Stimulated activated naive CD4-positive, alpha-beta T cell treated with Interleukin-2 at 50 U/mL for 16 hours (primary cell): ENCODE measurements around the gene E2F3.
"Not testable (repeated sequence)": the region's sequence is repeated elsewhere in the genome, so short reads cannot be mapped to it uniquely, and the experiment has no call there.

ENCODE experiments used
- DNase-seq: peaks from one replicate; lab custom pipeline; 2025; lab: John Stamatoyannopoulos, UW

E2F3 gene

DNA sequence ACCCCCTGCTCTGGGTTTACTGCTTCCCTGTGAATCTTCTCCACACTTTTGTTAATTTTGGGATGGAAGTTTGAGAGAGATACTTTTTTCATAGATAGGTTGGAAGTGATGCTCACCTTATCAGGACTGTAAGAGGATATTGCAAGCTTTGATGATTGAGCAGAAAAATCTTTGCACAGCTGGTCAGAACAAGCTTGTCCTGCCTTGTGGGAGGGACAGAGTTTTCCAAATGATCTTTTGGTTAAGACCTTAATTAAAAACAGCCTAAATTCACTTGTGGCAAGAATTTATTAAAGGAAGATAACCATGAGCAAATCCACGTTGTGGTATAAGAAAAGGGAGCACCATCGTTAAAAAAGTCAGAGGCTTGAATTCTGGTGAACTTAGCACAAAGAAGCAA is 32.2 kb downstream of the E2F3 start:
- no peak for DNase-seq

DNA sequence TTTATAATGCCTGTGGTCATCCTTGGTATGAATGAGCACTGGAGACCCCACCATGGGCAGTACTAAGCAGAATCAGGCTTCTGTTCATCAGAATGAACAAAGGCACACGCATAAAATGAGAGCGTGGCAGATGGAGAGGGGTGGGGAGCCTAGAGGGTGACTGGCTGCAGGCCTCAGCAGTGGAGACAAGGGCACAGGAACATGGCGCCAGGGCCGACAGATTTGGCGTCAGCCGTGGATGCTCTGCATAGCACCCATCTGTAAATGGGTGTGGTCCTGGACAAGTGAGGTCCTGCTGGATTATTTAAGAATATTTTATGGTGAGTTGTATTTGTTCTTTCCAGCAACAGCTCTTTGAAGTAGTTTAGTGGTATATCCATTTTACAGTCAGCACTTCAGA is 33.1 kb downstream of the E2F3 start:
- no peak for DNase-seq

DNA sequence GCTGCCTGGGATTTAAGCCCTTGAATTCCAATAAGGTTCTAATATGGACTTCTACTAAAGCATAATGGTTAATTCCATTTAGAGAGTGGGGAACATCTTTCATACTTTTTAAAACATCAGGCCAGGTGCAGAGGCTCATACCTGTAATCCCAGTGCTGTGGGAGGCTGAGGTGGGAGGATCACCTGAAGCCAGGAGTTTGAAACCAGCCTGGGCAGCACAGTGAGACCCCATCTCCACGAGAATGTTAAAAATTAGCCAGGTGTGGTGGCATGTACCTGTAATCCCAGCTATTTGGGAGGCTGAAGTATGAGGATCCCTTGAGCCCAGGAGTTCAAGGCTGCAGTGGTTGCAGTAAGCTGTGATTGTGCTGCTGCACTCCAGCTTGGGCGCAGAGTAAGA is 35.0 kb downstream of the E2F3 start:
- no peak for DNase-seq

DNA sequence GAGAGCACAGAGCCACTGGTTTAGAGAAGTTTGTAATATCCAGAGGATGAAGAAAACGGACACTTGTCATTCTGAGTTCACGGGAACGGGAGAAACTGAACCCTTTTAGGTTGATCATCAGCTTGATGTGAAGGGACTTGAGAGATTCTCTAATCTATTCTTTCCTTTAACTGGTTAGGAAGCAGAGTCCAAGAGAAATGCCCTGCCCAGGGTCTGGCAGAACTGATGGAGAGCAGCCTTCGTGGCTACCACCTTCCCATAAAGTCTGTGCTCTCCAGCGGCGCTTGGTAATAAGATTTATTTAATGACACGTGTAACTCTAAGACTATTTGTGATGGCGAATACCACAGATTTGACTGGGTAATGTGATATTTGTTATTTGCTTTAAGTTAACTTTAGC is 36.0 kb downstream of the E2F3 start:
- no peak for DNase-seq

DNA sequence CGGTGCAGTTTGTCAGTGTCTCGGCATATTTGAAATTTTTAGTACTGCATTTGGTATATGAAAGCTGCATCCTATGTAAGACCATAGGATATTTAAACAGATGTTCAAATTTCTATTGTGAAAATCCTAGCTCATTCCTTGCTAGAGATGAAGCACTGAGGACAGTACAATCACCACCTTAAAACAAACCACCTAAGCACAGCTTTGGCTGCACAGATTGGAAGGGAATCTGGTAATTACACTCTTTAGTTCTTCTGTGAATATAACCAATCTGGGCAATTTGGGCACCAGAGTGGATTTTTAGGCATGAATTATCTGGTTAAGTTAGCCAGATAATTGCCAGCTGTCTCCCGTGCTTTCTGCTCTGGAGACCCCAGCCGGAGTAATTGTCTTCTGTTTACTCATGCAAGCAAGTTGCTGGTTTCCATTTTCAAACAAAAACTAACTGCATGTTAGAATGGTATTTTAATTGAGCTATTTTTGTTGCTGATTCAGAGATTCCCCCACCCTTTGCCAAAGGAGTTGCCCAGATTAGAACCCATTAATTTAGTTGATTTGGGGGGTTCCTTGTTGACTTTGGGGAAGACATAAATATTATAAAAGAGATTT is 36.9 kb downstream of the E2F3 start:
- no peak for DNase-seq

DNA sequence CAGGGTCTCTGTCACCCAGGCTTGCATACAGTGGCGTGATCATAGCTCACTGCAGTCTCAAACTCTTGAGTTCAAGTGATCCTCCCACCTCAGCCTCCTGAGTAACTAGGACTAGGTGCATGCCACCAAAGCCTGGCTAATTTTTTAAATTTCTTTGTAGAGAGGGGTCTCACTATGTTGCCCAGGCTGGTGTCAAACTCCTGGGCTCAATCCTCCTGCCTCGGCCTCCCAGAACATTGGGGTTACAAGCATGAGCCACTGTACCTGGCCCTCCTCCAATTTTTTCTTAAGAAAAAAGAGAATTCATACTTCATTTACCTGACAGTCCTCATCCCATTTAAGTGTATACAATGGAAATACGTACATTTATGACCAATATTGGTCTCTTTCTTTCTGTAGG is 37.9 kb downstream of the E2F3 start:
- DNase-seq: no peak

DNA sequence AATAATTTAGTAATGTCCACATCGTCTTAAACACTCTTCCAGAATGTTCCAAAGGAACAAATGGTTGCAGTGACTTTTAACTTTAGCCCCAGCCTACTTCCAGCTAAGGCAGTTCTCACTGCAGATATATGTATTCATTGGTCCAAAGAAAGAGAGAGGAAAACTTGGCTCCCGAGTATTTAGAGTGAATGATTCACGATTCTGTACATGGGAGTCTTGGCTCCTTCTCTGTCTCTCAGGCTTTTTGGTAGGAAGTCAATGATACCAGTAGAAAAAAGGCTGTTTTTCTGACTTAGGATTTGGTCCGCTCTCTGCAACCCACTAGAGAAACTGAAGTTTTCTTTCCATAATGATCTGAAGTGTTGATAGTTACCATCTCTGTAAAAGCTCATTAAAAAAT is 38.6 kb downstream of the E2F3 start:
- no peak for DNase-seq

DNA sequence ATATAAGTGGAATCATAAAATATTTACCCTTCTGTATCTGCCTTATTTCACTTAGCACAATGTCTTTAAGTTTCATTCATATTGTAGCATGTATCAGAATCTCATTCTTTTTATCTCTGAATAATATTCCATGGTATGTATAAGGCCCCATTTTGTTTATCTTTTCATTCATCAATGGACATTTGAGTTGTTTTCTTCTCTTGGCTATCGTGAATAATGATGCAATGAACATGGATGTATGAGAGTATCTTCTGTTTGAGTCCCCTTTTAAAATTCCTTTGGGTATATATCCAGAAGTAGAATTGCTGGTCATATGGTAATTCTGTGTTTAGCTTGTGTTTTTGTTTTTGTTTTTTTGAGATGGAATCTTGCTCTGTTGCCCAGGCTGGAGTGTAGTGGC is 39.6 kb downstream of the E2F3 start:
- DNase-seq: no peak

DNA sequence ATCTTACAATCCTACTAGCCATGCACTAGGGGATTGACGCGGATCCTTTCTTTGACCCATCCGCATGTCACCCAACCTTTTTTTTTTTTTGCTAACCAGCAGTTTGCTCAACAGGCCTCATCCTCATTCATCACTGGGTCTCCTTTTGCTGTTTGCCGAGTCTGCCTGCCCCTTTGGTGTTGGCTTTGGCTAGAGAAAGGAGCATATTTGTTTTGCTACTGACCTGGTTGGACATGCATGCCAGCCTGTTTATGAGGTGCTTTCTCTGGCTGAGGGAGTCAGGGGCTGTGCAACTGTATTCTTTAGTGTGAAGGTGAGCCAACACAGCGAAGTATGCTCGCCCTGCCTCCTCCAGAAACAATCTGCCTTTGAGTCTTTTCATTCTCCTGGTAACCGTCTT is 40.2 kb downstream of the E2F3 start:
- DNase-seq: no peak

DNA sequence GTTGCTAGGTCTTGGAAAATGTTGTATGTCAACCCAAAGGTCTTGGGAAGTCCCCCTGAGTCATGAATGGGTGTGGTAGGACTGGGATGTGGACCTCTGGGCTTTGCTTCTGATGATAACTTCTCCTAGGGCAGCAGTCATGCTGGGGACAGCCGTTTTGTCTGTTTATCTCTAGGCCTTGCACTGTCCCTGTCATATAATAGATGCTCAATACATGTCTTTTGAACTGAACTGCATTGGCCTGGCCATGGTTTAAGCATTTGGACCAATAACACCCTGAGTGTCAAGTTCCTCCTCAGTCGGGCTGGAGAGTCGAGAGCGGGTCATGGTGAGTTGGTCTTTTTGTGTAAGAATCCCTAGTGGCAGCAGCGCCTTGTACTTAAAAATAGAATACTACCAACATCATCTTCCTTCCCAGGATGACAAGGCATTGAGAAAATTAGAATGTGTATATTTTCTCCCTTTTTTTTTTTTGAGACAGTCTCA is 43.1 kb downstream of the E2F3 start:
- DNase-seq: no peak

DNA sequence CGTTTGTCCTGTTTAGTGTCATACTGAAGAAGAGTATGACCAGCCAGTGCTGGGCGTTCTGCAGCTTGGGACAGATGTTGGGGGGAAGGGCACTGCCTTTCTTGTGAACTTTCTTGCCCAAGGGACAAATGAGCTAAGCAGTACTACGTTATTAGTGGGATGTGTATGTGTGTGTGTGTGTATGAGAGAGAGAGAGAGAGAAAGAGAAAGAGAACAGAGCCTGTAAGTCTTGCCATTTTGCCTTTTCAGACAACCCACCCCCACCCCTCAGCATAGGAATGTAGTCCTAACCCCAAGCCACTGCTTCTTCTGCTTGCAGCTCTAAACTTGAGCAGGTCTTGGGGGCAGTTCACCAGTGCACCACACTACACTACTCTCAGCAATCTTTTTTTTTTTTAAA is 45.5 kb downstream of the E2F3 start:
- DNase-seq: no peak

DNA sequence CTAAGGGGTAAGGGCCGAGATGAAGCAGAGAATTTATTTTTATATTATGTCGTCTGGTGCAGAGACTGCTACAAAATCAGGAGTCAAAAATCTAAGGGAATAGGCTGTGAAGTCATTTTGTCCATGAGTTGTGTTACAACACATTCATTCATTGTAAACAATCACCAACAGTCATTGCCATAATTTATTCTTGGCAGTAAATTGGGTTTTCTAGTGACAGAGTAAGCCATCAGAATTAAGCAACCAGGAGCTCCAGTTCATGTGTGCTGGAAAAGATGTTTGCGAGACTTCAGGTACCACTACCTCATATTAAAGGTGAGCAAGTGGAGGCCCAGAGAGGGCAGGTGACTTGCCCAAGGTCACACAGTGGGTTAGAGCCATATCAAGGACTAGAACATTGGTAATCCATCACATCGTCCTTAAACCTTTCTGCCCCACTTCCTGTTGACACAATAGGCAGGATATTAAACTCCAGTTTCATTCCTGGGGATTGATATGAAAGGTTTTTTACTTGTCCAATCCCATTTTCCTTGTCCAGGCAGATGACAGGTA is 46.0 kb downstream of the E2F3 start:
- no peak for DNase-seq

DNA sequence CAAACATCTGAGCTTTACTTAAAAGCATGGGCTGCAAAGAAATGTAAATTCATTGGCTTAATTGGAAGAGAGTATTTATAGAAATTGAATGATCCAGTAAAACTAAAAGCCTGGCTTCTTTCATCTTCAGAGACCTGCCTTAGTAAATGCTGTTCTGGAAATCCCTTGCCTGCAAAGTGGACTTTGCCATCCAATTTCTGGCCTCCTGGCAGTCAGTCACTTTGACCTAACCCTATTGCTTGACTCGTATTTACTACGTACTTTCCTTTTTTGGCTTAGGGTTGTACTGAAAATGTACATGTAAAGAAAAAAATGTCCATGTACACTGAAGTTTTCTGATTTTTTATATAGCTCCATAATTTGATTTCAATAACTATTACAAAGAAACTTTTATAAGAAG is 47.1 kb downstream of the E2F3 start:
- no peak for DNase-seq

DNA sequence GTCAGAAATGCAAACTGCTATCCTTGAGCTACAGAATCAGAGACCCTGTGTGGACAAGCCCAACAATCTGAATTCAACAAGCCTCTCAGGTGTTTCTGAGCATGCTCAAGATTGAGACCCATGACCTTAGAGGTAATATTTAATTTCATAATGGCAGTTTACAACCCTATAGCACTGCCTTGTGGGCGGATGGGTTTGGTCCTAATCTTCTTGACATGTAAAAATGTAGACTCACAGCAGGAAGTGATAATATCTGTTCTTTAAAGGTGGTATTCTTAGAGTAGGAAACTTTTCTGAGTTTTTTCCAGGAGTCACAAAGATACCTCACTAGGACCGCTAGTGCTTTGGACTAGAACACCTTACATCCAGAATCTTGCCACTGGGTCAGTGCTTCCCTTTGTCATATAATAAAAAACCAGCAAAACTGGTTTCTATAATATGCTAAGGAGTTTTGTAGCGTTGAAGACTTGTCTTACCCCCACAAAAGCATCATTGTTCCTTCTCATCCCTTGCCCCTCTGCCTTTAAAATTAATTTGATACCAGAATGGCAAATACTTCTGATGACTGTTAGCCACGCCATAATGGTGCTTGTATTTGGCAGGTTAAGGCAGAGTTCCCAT is 52.6 kb downstream of the E2F3 start:
- DNase-seq: no peak

DNA sequence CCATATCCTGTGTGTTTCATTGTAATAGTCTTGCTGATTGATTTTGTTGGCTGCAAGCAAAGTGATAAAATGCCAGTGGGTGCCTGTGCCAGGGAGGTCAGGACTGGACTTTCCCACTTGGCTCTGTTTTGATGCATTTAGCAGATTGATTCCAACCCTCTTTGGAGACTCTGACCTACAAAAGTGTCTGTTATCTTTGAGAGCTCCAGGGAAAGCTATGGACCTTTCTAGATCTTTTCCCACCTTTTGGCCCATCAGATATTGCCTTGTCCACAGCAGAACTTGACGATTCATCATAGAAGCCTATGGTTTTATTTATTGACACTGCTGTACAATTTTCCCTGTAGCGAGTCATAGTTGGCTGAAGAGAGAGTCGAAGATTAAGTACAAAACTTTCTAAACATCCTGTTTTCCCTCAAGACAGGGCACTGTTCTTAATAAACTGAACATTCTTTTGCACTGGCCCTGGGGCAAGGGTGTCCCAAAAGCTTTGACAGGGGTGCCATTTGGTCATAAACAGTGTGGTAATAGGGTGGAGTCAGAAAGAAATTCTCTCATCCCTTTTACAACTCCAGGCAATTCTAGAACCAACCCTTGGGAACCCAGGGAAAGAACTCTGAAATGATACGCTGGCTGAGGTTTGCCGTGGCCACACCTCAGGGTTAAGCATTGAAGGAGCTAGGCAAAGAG is 53.7 kb downstream of the E2F3 start:
- DNase-seq: no peak

DNA sequence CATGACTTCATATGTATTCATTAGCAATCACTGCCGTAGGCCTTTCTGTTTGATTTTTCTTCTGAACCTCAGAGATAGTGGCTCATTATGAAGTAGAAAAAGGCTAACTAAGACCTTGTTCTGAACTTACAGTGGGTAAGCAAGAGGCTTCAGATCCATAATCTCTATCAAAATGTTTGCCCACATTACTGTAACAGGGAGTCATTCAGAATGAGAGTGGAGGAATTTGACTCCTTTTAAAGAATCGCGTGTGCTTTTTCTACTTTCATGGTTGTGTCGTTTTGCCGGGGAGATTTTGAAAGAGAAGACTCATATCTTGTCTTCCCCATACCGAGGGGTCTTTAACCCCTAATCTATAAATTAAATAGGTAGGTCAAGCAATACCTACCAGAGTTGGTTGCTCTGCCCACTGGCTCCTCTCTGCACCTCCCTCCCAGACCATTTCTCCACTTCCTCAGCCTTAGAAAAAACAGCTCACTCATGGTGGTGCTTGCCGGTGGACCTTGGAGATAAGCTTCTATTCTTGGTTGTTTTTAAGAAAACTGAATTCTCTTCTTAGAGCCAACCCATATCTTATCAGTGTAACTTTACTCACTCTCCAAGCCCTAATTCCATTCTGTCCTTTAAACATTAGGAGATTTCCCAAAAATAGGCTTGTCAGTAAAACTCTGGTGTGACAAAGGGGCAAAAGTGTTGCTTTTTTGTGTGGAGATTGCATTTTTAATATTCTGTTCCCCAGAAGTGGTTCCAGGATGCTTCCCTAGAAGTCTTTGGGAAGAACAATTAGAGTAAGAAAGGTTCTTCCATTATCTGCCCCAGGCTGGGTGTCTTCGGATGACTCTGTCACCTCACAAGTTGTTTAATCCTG is 56.6 kb downstream of the E2F3 start:
- DNase-seq: no peak

DNA sequence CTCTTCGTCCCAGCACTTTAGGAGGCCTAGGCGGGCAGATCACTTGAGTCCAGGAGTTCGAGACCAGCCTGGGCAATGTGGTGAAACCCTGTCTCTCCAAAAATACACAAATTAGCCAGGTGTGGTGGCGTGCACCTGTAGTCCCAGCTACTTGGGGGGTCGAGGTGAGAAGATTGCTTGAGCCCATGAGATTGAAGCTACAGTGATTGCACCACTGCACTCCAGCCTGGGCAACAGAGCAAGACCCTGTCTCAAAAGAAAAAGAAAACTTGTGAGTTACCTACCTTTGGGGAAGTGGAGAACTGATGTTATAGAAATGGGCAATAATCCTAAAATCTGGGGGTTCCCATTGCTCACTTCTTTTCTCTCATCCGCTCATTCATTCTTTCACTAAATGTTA is 58.0 kb downstream of the E2F3 start:
- DNase-seq: no peak

DNA sequence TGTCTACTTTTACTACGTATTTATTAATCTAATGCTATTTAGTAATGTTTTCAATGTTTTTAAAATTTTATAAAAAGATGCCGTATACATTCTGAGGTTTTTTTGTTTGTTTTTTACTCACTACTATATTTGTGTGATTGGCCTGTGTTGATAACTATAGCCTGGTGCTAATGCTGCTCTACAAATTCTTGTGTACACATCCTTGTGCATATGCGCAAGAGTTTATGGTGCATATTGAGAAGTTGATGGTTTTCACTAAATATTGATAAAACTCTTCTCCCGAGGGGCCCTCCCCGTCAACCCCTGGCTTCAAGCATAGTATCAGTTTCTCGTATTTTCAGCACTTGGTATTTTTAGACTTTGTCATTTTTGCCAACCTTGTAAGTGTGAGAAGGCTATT is 59.9 kb downstream of the E2F3 start:
- no peak for DNase-seq

DNA sequence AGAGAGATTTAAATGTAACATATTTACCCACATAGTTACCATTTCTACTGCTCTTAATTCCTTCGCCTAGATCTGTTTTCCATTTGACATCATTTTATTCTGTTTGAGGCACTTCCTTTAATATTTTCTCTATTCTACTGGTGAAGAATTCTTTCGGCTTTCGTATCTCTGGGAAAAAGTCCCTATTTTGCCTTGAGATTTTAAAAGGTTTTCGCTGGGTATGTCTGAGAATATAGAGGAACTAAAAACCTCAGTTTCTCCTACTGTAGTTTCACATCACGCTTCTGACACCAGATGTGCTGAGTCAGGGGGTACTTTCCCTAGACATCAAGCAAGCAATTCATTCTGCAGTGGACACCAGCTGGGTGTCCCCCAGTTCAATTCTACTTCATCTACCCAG is 61.7 kb downstream of the E2F3 start:
- no peak for DNase-seq

DNA sequence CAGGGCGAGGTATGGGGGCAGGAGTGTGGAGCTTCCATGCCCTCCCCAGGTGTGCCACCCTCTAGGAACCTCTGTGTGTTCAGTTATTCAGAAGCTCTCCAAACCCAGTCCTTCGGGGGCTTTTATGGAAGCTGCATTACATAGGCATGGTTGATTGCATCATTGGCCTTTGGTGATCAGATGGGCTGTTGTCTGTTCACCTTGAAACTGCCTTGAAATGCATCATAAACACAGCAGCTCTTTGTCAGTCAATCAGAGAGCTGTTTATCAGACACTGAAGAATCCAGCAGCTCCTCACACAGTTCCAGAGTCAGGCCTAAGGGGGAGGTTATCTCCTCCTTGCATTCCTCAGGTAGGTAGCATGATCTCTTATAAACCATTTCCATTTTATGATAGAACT is 62.4 kb downstream of the E2F3 start:
- DNase-seq: no peak

DNA sequence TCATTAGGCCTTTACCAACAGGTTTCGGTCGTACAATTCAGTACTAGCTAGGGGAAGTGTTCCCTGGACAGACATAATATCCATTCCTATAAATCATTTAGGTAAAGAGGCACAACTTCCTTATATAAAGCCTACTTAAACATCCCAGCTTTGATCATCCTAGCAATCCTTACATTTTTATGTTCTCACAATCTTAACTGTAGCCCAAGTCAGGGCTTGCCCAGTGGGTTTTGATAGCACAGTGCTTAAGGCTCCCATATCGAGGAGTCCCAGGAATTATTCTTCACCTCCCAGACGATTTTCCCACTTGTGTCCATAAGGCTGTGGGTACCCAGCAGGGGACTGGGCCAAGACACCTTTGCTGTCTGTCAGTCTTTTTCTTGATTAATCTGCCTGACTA is 63.2 kb downstream of the E2F3 start:
- DNase-seq: no peak

DNA sequence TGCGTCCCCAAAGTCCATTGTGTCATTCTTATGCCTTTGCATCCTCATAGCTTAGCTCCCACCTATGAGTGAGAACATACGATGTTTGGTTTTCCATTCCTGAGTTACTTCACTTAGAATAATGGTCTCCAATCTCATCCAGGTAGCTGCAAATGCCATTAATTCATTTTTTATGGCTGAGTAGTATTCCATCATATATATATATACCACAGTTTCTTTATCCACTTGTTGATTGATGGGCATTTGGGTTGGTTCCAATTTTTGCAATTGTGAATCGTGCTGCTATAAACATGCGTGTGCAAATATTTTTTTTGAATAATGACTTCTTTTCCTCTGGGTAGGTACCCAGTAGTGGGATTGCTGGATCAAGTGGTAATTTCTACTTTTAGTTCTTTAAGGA is 63.9 kb downstream of the E2F3 start:
- DNase-seq: not testable (repeated sequence)
